ENCODE results near the gene MLLT6. TPM values are rescaled to one million over a fixed set of nuclear protein-coding genes. Genes with fewer than 3 reads are reported as not detected.

Gene MLLT6
- total RNA-seq, 1 experiment from 2014 or later: 50.6 TPM

DNA sequence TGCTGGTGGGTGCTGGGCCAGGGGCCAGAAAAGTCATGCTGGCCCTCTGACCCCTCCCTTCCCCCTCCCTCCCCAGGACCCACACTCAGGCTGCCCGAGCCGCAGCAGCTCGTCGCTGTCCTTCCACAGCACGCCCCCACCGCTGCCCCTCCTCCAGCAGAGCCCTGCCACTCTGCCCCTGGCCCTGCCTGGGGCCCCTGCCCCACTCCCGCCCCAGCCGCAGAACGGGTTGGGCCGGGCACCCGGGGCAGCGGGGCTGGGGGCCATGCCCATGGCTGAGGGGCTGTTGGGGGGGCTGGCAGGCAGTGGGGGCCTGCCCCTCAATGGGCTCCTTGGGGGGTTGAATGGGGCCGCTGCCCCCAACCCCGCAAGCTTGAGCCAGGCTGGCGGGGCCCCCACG lies 16.7 kb downstream of the MLLT6 start:
- H3K4me3 ChIP-seq (ENCODE audit: low read depth in 2 of 2, low read length in 2 of 2): no peak overlapping the region
- no peaks in the 10 kb centered on the region for H3K27me3 ChIP-seq (ENCODE audit: control insufficient read depth, insufficient read depth, low read length)
- CTCF ChIA-PET: no interaction called here
- intact Hi-C loops (cut with micrococcal nuclease; ENCODE audit: unreplicated experiment): no loop called here
- no peaks in the 10 kb centered on the region for H3K9me3 ChIP-seq (ENCODE audit: control insufficient read depth, insufficient read depth, low read depth, low read length)
- POLR2A ChIA-PET: no interaction called here
- DNase-seq (ENCODE audit: low read depth, low spot score) (no peak), ATAC-seq (no peak)
- TF ChIP-seq, protein P1, sequence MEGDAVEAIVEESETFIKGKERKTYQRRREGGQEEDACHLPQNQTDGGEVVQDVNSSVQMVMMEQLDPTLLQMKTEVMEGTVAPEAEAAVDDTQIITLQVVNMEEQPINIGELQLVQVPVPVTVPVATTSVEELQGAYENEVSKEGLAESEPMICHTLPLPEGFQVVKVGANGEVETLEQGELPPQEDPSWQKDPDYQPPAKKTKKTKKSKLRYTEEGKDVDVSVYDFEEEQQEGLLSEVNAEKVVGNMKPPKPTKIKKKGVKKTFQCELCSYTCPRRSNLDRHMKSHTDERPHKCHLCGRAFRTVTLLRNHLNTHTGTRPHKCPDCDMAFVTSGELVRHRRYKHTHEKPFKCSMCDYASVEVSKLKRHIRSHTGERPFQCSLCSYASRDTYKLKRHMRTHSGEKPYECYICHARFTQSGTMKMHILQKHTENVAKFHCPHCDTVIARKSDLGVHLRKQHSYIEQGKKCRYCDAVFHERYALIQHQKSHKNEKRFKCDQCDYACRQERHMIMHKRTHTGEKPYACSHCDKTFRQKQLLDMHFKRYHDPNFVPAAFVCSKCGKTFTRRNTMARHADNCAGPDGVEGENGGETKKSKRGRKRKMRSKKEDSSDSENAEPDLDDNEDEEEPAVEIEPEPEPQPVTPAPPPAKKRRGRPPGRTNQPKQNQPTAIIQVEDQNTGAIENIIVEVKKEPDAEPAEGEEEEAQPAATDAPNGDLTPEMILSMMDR (IDR thresholded peaks at IDR 0.05): no peak
- no peak for TF ChIP-seq TCF7L2 (IDR thresholded peaks at IDR 0.05; ENCODE audit: low read depth, low read length)
- no peak for TF ChIP-seq POLR2AphosphoS5 (IDR thresholded peaks at IDR 0.05; ENCODE audit: low read depth, low read length)
- TF ChIP-seq SIN3A (IDR thresholded peaks at IDR 0.05; ENCODE audit: borderline replicate concordance, insufficient read depth, low read depth, low read length): no peak
- TF ChIP-seq, protein P2, sequence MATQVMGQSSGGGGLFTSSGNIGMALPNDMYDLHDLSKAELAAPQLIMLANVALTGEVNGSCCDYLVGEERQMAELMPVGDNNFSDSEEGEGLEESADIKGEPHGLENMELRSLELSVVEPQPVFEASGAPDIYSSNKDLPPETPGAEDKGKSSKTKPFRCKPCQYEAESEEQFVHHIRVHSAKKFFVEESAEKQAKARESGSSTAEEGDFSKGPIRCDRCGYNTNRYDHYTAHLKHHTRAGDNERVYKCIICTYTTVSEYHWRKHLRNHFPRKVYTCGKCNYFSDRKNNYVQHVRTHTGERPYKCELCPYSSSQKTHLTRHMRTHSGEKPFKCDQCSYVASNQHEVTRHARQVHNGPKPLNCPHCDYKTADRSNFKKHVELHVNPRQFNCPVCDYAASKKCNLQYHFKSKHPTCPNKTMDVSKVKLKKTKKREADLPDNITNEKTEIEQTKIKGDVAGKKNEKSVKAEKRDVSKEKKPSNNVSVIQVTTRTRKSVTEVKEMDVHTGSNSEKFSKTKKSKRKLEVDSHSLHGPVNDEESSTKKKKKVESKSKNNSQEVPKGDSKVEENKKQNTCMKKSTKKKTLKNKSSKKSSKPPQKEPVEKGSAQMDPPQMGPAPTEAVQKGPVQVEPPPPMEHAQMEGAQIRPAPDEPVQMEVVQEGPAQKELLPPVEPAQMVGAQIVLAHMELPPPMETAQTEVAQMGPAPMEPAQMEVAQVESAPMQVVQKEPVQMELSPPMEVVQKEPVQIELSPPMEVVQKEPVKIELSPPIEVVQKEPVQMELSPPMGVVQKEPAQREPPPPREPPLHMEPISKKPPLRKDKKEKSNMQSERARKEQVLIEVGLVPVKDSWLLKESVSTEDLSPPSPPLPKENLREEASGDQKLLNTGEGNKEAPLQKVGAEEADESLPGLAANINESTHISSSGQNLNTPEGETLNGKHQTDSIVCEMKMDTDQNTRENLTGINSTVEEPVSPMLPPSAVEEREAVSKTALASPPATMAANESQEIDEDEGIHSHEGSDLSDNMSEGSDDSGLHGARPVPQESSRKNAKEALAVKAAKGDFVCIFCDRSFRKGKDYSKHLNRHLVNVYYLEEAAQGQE (IDR thresholded peaks at IDR 0.05; ENCODE audit: insufficient read depth in 1 of 2, low read depth in 2 of 2, low read length in 1 of 2): no peak
- no peaks in the 10 kb centered on the region for H3K4me1 ChIP-seq (ENCODE audit: control insufficient read depth, insufficient read depth, low read length)
- BruUV-seq (replicated peaks): no TSS peak
- in situ Hi-C loops (cut with HindIII; ENCODE audit: low pct_unique_long_range_greater_than_20kb, low sequenced_read_pairs): no loop called here
- H3K36me3 ChIP-seq (ENCODE audit: control insufficient read depth, insufficient read depth, low read length): no peaks in the 10 kb centered on the region
- no peak overlapping the region for H3K27ac ChIP-seq (ENCODE audit: low read length)

DNA sequence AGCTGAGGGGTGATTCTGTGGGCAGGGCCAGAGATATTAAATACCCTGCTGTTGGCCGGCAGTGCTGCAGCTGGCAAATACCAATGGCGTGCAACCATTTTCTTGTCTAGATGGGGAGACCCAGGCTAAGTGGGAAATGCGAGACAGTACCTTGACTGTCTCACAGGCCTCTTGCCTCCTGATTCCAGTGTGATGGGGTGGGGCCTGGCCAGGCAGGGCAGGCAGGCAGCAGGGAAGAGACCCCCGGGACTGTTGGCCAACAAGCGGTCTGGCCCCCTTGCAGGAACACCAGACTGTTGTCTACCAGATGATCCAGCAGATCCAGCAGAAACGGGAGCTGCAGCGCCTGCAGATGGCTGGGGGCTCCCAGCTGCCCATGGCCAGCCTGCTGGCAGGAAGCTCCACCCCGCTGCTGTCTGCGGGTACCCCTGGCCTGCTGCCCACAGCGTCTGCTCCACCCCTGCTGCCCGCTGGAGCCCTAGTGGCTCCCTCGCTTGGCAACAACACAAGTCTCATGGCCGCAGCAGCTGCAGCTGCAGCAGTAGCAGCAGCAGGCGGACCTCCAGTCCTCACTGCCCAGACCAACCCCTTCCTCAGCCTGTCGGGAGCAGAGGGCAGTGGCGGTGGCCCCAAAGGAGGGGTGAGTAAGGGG lies 19.4 kb downstream of the MLLT6 start:
- TF ChIP-seq, protein P2 (IDR thresholded peaks at IDR 0.05; ENCODE audit: insufficient read depth in 1 of 2, low read depth in 2 of 2, low read length in 1 of 2): no peak
- TF ChIP-seq TCF7L2 (IDR thresholded peaks at IDR 0.05; ENCODE audit: low read depth, low read length) (no peak), POLR2AphosphoS5 (IDR thresholded peaks at IDR 0.05; ENCODE audit: low read depth, low read length) (no peak), SIN3A (IDR thresholded peaks at IDR 0.05; ENCODE audit: borderline replicate concordance, insufficient read depth, low read depth, low read length) (no peak)
- TF ChIP-seq, protein P1 (IDR thresholded peaks at IDR 0.05): no peak
- DNase-seq (ENCODE audit: low read depth, low spot score) (no peak), ATAC-seq (no peak)
- in situ Hi-C loops (cut with HindIII; ENCODE audit: low pct_unique_long_range_greater_than_20kb, low sequenced_read_pairs): no loop called here
- Histone ChIP-seq H3K4me1 (ENCODE audit: control insufficient read depth, insufficient read depth, low read length) (peaks cover 4% of the 10 kb centered on the region), H3K27me3 (ENCODE audit: control insufficient read depth, insufficient read depth, low read length) (no peaks in the 10 kb centered on the region), H3K9me3 (ENCODE audit: control insufficient read depth, insufficient read depth, low read depth, low read length) (no peaks in the 10 kb centered on the region), H3K36me3 (ENCODE audit: control insufficient read depth, insufficient read depth, low read length) (no peaks in the 10 kb centered on the region), H3K4me3 (ENCODE audit: low read depth in 2 of 2, low read length in 2 of 2) (no peak overlapping the region), H3K27ac (ENCODE audit: low read length) (no peak overlapping the region)
- ChIA-PET CTCF (no interaction called here), POLR2A (no interaction called here)
- no TSS peak for BruUV-seq (replicated peaks)
- intact Hi-C loops (cut with micrococcal nuclease; ENCODE audit: unreplicated experiment): no loop called here

Measured in Panc1 (cell line).